HepG2 (cell line): Measurements from ENCODE around the gene VAC14. TPM values are rescaled to one million over a fixed set of nuclear protein-coding genes. Genes with fewer than 3 reads are reported as not detected.
A peak's percentile ranks its signal among the peaks of the same experiment; 100 is the strongest.

Source experiments
- ATAC-seq: fragments of 200-7000 bp; cut with Tn5 transposase; 3 replicates; pipeline ENCODE4 v1.9.1; 2020; ENCODE audit warnings: mild to moderate bottlenecking, moderate library complexity
- BruUV-seq: library from RNA; stranded (reverse); fragments of 400-500 nt; replicated peaks from 2 replicates; lab custom pipeline; 2021; lab: Mats Ljungman, UMichigan
- CTCF ChIA-PET: fragments of 300-600 bp; formaldehyde crosslinking; extraction: SDS; loops from one replicate; lab custom pipeline; 2021; ENCODE audit warnings: low total read pairs, inconsistent platforms, low intra/inter-chr PET ratio; lab: Yijun Ruan, JAX
- POLR2A ChIA-PET: fragments of 350-600 bp; sonication (Branson Sonifier 250); formaldehyde crosslinking; loops from one replicate; lab custom pipeline; 2020; ENCODE audit warnings: antibody characterized with exemption, inconsistent platforms; lab: Yijun Ruan, JAX
- DNase-seq: peaks from one replicate; pipeline ENCODE4 v3.0.0-alpha.2; 2015; ENCODE audit warnings: low spot score
- FAIRE-seq: peaks from 3 replicates; lab custom pipeline; 2011; peaks lifted over from hg19 to GRCh38; lab: Jason Lieb, UNC
- H2AFZ ChIP-seq: one replicate; pipeline ENCODE4 v1.6.1; 2011; ENCODE audit warnings: low read length, inconsistent platforms
- H3K27ac ChIP-seq: fragments of 300-600 bp; 3 replicates; pipeline ENCODE4 v1.8.0; 2011; ENCODE audit warnings: mixed run types, mild to moderate bottlenecking, mixed read lengths, low read length, inconsistent platforms; ENCODE audit not compliant: insufficient read depth; ENCODE audit errors: extremely low read length
- H3K27me3 ChIP-seq, 2 experiments: fragments of 200-600 bp in 1 of 2; 2 replicates in 1 of 2; 3 replicates in 1 of 2; pipeline versions ENCODE4 v1.6.0 to v1.8.0; 2011; ENCODE audit warnings: low read length in 2 of 2, mild to moderate bottlenecking in 2 of 2, moderate library complexity in 2 of 2, inconsistent platforms in 1 of 2; ENCODE audit not compliant: insufficient read depth in 2 of 2, control insufficient read depth in 1 of 2
- H3K36me3 ChIP-seq, 2 experiments: fragments of 200-600 bp in 1 of 2; replicated peaks in 1 of 2; 2 replicates in 1 of 2; 3 replicates in 1 of 2; pipeline versions ENCODE4 v1.5.1 to v1.8.0; 2011; ENCODE audit warnings: low read length in 2 of 2, inconsistent platforms in 1 of 2; ENCODE audit not compliant: insufficient read depth in 2 of 2, control insufficient read depth in 1 of 2
- H3K4me1 ChIP-seq: 2 replicates; pipeline ENCODE4 v1.5.1; 2012; ENCODE audit warnings: low read length, inconsistent platforms; ENCODE audit not compliant: insufficient read depth
- H3K4me2 ChIP-seq: 2 replicates; pipeline ENCODE4 v1.6.0; 2011; ENCODE audit warnings: low read depth, low read length, inconsistent platforms
- H3K4me3 ChIP-seq, 3 experiments: fragments of 200-600 bp in 1 of 3; sonication (generic), shearing (Covaris generic) in 1 of 3; replicated peaks in 1 of 3; 2 replicates each; pipeline ENCODE4 v1.5.1; 2011 to 2016; ENCODE audit warnings: low read length in 3 of 3, inconsistent platforms in 2 of 3, low read depth in 2 of 3, mild to moderate bottlenecking in 2 of 3, control low read depth in 1 of 3, mixed read lengths in 1 of 3; ENCODE audit not compliant: insufficient read depth in 1 of 3
- H3K79me2 ChIP-seq: one replicate; pipeline ENCODE4 v1.6.1; 2011; ENCODE audit warnings: low read length, inconsistent platforms; ENCODE audit not compliant: insufficient read depth
- H3K9ac ChIP-seq: 2 replicates; pipeline ENCODE4 v1.6.0; 2011; ENCODE audit warnings: mild to moderate bottlenecking, low read depth, low read length, inconsistent platforms; ENCODE audit not compliant: insufficient read depth
- H3K9me3 ChIP-seq: 2 replicates; pipeline ENCODE4 v1.5.1; 2012; ENCODE audit warnings: mild to moderate bottlenecking, low read length
- H4K20me1 ChIP-seq: 2 replicates; pipeline ENCODE4 v1.6.0; 2011; ENCODE audit warnings: inconsistent platforms, mild to moderate bottlenecking, low read length, moderate library complexity; ENCODE audit not compliant: insufficient read depth
- AGO2 ChIP-seq: fragments of 200-400 bp; formaldehyde crosslinking; optimal IDR thresholded peaks from 2 replicates; pipeline ENCODE3; 2017; ENCODE audit warnings: mild to moderate bottlenecking, low read depth, low read length, moderate library complexity
- ARID4A ChIP-seq: sonication (generic); formaldehyde crosslinking; IDR thresholded peaks from 2 replicates; pipeline ENCODE4 v1.5.0; 2020; ENCODE audit warnings: mild to moderate bottlenecking, missing genetic modification reagents, borderline replicate concordance
- ATF7 ChIP-seq, 2 experiments: fragments of 450-650 bp in 1 of 2; sonication (generic) in 1 of 2; formaldehyde crosslinking in 1 of 2; IDR thresholded peaks; 2 replicates each; pipeline versions ENCODE4 v1.4.0 to v1.6.1; 2016 to 2020; ENCODE audit warnings: antibody characterized with exemption in 1 of 2, mild to moderate bottlenecking in 1 of 2, missing genetic modification reagents in 1 of 2
- DNMT3B ChIP-seq: conservative IDR thresholded peaks from 2 replicates; pipeline ENCODE4 v1.6.1; 2016; ENCODE audit warnings: missing biosample characterization, control low read depth
- FOXO4 ChIP-seq: sonication (generic); formaldehyde crosslinking; conservative IDR thresholded peaks from 2 replicates; pipeline ENCODE4 v1.8.1; 2023; ENCODE audit warnings: missing genetic modification reagents
- HNRNPL ChIP-seq: fragments of 200-400 bp; formaldehyde crosslinking; IDR thresholded peaks from 2 replicates; pipeline ENCODE4 v1.6.1; 2017; ENCODE audit warnings: mild to moderate bottlenecking, low read depth, low read length
- KDM5B ChIP-seq: sonication (generic); formaldehyde crosslinking; IDR thresholded peaks from 2 replicates; pipeline ENCODE4 v1.4.0; 2020; ENCODE audit warnings: missing genetic modification reagents, mild to moderate bottlenecking, borderline replicate concordance
- MAZ ChIP-seq, 2 experiments: sonication (generic) in 1 of 2; formaldehyde crosslinking in 1 of 2; IDR thresholded peaks; 2 replicates each; pipeline versions ENCODE4 v1.5.0 to v1.6.1; 2012 to 2020; ENCODE audit warnings: low read depth in 2 of 2, mild to moderate bottlenecking in 2 of 2, borderline replicate concordance in 1 of 2, improper control_type of control experiment in 1 of 2, low read length in 1 of 2, missing genetic modification reagents in 1 of 2, moderate library complexity in 1 of 2
- MED8 ChIP-seq: sonication (generic); formaldehyde crosslinking; IDR thresholded peaks from 2 replicates; pipeline ENCODE4 v1.8.1; 2023; ENCODE audit warnings: mild to moderate bottlenecking, missing genetic modification reagents; ENCODE audit not compliant: insufficient replicate concordance
- MTF1 ChIP-seq: sonication (generic); formaldehyde crosslinking; IDR thresholded peaks from 2 replicates; pipeline ENCODE4 v1.5.0; 2020; ENCODE audit warnings: missing genetic modification reagents
- MXD1 ChIP-seq: sonication (generic); formaldehyde crosslinking; IDR thresholded peaks from 2 replicates; pipeline ENCODE4 v1.4.0; 2020; ENCODE audit warnings: mild to moderate bottlenecking, missing genetic modification reagents
- POLR2AphosphoS5 ChIP-seq: IDR thresholded peaks from 2 replicates; pipeline ENCODE4 v1.6.1; 2012; ENCODE audit warnings: low read depth, low read length
- RARG ChIP-seq: sonication (generic); formaldehyde crosslinking; IDR thresholded peaks from 2 replicates; pipeline ENCODE4 v1.4.0; 2020; ENCODE audit warnings: low read depth, mild to moderate bottlenecking, missing genetic modification reagents
- RBFOX2 ChIP-seq: fragments of 200-400 bp; formaldehyde crosslinking; IDR thresholded peaks from 2 replicates; pipeline ENCODE4 v1.6.1; 2017; ENCODE audit warnings: low read depth, mild to moderate bottlenecking, low read length
- TAF15 ChIP-seq: fragments of 200-400 bp; formaldehyde crosslinking; IDR thresholded peaks from one replicate; pipeline ENCODE4 v1.6.1; 2018; ENCODE audit warnings: mild to moderate bottlenecking, low read depth, low read length; ENCODE audit not compliant: poor library complexity, severe bottlenecking
- XBP1 ChIP-seq: sonication (generic); formaldehyde crosslinking; IDR thresholded peaks from 2 replicates; pipeline ENCODE4 v1.5.0; 2020; ENCODE audit warnings: missing genetic modification reagents
- WGBS: methylation state at CpG from one replicate; pipeline ENCODE4 v1.1.6; 2017; ENCODE audit warnings: low lambda C conversion rate; 5-methylcytosine and 5-hydroxymethylcytosine counted together
- in situ Hi-C: cut with HindIII; loops from 2 replicates; pipeline ENCODE4 v1.10.0; 2017; ENCODE audit warnings: low pct_unique_long_range_greater_than_20kb; ENCODE audit not compliant: extremely low pct_ligation_motif_present
- intact Hi-C: fragments of 100-400 bp; cut with micrococcal nuclease; formaldehyde crosslinking; loops from one replicate; pipeline ENCODE4 v1.10.0; 2022; ENCODE audit not compliant: unreplicated experiment
- polyA plus RNA-seq, 8 experiments: library from polyadenylated mRNA; depleted of rRNA in 3 of 8; stranded (reverse) in 7 of 8; unstranded in 1 of 8; fragments of >200 nt; fragmentation: Illumina TruSeq in 4 of 8; extraction: Trizol in 4 of 8; gene quantifications; 2 replicates each; pipeline versions ENCODE4 v1.2.1 to v1.2.3, GENCODE V29; 2011 to 2016; ENCODE audit warnings: low read depth in 4 of 8, missing spikeins in 1 of 8, mixed read lengths in 1 of 8; ENCODE audit not compliant: insufficient read depth in 1 of 8
- total RNA-seq, 5 experiments: library from RNA; depleted of rRNA; stranded (reverse); fragments of >200 nt; fragmentation: Illumina TruSeq; extraction: Trizol; gene quantifications; 2 replicates each; pipeline ENCODE4 v1.2.3, GENCODE V29; 2016; ENCODE audit warnings: low read depth in 1 of 5

VAC14 gene
- total and polyA plus RNA-seq, 2 of the 13 experiments (the other 11 are each of a cell fraction or from before 2014, with no cell fraction given), result 23.5 to 24.6 TPM

- ChIA-PET CTCF (no interaction called here), POLR2A (interaction anchor here (1.0 to 18.7 kb wide), 3 partner anchors 49 to 94 kb away, joined by 3 to 536 read pairs (median 3); no protein-coding TSS in a partner anchor)
- DNase-seq (no peak), ATAC-seq (no peak), FAIRE-seq (no peak)
- in situ Hi-C loops (no loop called here), intact Hi-C loops (no loop called here)
- 97% methylated on average over 7 of the region's 15 CpGs for WGBS
- no peaks in the 10 kb centered on the region for H3K27me3 ChIP-seq
- H3K4me2 ChIP-seq, result no peak overlapping the region
- H3K4me3 ChIP-seq, result no peak overlapping the region
- no peaks in the 10 kb centered on the region for H3K9me3 ChIP-seq
- TF ChIP-seq RBFOX2 (peak; percentile 59), FOXO4 (CRISPR knock-in tag) (0 out of 2 replicates have a peak, but pooled peaks have one; percentile 26), TAF15 (peak; percentile 43), ATF7 (IDR thresholded peaks at IDR 0.05) (no peak), ATF7 (CRISPR knock-in tag; IDR thresholded peaks at IDR 0.05) (peak; percentile 30; the same call in 1 of the 2 replicates), MED8 (CRISPR knock-in tag) (peak; percentile 19), MXD1 (CRISPR knock-in tag) (0 out of 2 replicates have a peak, but pooled peaks have one; percentile 54), POLR2AphosphoS5 (0 out of 2 replicates have a peak, but pooled peaks have one; percentile 6), RARG (CRISPR knock-in tag) (no peak), XBP1 (CRISPR knock-in tag) (no peak), HNRNPL (0 out of 2 replicates have a peak, but pooled peaks have one; percentile 21), KDM5B (CRISPR knock-in tag) (0 out of 2 replicates have a peak, but pooled peaks have one; percentile 23), MAZ (IDR thresholded peaks at IDR 0.05; ENCODE audit: borderline replicate concordance, low read depth, low read length) (no peak), MAZ (CRISPR knock-in tag; IDR thresholded peaks at IDR 0.05; ENCODE audit: low read depth) (no peak), ARID4A (CRISPR knock-in tag) (0 out of 2 replicates have a peak, but pooled peaks have one; percentile 12), DNMT3B (no peak), AGO2 (peak; percentile 91), MTF1 (CRISPR knock-in tag) (no peak)
- peaks cover 67 to 81% of the 10 kb centered on the region in 2 experiments for H3K36me3 ChIP-seq
- H3K9ac ChIP-seq, result no peak overlapping the region
- peaks cover 36% of the 10 kb centered on the region for H3K79me2 ChIP-seq
- H3K4me1 ChIP-seq, result peaks cover 25% of the 10 kb centered on the region
- H4K20me1 ChIP-seq, result peaks cover 6% of the 10 kb centered on the region; the same call in 1 of the 2 replicates
- no peak overlapping the region for H3K27ac ChIP-seq
- no peak overlapping the region for H2AFZ ChIP-seq
- BruUV-seq, result no TSS peak
Observed at GRCh38 chr16:70677499-70678120, 123.3 kb downstream of the VAC14 start.
